ENCODE results near the gene ADAMTS13. TPM values are rescaled to one million over a fixed set of nuclear protein-coding genes. Genes with fewer than 3 reads are reported as not detected.

ADAMTS13 gene
- total RNA-seq, 4 donors from 2014 or later, result 4.4 to 13.2 (median 5.7) TPM

DNA sequence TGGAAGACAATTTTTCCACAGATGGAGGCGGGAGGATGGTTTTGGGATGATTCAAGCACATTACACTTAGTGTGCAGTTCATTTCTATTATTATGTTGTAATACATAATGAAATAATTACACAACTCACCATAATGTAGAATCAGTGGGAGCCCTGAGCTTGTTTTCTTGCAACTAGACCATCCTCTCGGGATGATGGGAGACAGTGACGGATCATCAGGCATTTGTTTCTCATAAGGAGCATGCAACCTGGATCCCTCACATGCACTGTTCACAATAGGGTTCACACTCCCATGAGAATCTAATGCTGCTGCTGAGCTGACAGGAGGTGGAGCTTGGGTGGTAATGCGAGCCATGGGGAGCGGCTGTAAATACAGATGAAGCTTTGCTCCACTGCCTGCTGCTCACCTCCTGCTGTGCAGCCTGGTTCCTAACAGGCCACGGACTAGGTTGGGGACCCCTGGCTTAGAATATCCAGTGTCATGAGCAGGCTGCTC lies 44.4 kb upstream of the ADAMTS13 start:
- H3K27me3 ChIP-seq, result no peaks in the 10 kb centered on the region
- no peak for DNase-seq
- H3K4me1 ChIP-seq, result peaks cover 4 to 26% (median 10%) of the 10 kb centered on the region in 4 donors
- no peak overlapping the region for H3K27ac ChIP-seq
- TF ChIP-seq, protein P1, sequence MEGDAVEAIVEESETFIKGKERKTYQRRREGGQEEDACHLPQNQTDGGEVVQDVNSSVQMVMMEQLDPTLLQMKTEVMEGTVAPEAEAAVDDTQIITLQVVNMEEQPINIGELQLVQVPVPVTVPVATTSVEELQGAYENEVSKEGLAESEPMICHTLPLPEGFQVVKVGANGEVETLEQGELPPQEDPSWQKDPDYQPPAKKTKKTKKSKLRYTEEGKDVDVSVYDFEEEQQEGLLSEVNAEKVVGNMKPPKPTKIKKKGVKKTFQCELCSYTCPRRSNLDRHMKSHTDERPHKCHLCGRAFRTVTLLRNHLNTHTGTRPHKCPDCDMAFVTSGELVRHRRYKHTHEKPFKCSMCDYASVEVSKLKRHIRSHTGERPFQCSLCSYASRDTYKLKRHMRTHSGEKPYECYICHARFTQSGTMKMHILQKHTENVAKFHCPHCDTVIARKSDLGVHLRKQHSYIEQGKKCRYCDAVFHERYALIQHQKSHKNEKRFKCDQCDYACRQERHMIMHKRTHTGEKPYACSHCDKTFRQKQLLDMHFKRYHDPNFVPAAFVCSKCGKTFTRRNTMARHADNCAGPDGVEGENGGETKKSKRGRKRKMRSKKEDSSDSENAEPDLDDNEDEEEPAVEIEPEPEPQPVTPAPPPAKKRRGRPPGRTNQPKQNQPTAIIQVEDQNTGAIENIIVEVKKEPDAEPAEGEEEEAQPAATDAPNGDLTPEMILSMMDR (IDR thresholded peaks at IDR 0.05), result no peak
- TF ChIP-seq POLR2A (IDR thresholded peaks at IDR 0.05), result no peak
- H3K36me3 ChIP-seq, result peaks cover 0 to 7% (median 0%) of the 10 kb centered on the region in 3 donors
- no peaks in the 10 kb centered on the region for H3K9me3 ChIP-seq
- no peak overlapping the region for H3K4me3 ChIP-seq

GRCh38 chr9:133378408-133378962 lies 43.7 kb upstream of the ADAMTS13 start:
- Histone ChIP-seq H3K9me3 (no peaks in the 10 kb centered on the region), H3K27ac (no peak overlapping the region), H3K36me3 (peaks cover 0 to under 1% (median 0%) of the 10 kb centered on the region in 3 donors), H3K27me3 (no peaks in the 10 kb centered on the region), H3K4me3 (no peak overlapping the region), H3K4me1 (peaks cover 0 to 18% (median 9%) of the 10 kb centered on the region in 4 donors)
- DNase-seq, result no peak
- TF ChIP-seq POLR2A (IDR thresholded peaks at IDR 0.05), result no peak
- TF ChIP-seq, protein P1 (IDR thresholded peaks at IDR 0.05), result no peak

DNA sequence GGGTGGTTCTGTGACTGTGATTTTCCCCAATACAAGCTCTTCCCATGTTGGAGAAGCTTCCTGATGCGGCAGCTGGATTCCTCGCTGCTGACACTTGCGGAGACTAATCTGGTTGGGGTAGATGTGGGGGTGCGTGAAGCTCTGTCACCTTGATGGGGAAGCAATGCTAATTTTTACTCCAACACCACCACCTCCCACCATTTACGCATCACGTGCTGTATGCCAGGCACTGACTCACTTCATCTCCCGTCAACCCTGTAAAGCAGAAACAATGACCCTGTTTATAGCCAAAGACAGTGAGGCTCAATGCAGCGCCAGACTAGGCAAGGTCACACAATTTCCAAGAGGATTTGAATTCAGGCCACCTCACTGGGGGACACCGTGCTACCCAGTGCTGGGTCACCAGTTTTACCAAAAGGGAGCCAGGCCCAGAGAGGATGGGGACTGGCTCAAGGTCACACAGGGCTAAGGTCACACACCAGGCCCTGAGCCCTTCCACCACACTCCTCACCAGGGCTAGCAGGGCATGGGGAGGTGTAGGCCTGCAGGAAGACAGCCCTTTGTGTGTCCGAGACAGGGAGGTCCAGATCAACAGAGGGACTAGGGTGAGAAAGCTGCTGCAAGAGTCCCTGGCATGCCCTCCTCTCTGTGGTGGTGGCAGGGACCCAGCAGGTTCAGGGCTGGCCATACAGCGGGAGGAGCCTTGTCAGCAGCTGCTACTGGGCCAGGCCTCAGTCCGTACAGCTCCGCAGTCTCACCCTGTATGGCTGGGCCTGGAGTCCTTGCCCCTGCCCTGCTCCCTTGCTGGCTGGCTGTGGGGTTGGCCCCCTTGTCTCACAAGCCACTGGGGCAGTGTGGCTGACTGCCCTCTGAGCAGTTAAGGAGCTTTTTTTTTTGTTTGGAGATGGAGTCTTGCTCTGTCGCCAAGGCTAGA lies 42.7 kb upstream of the ADAMTS13 start:
- TF ChIP-seq POLR2A (IDR thresholded peaks at IDR 0.05), result no peak
- TF ChIP-seq, protein P1 (IDR thresholded peaks at IDR 0.05), result no peak
- Histone ChIP-seq H3K4me3 (no peak overlapping the region), H3K36me3 (no peaks in the 10 kb centered on the region), H3K4me1 (peaks cover 0 to 12% (median 6%) of the 10 kb centered on the region in 4 donors), H3K27ac (no peak overlapping the region), H3K9me3 (no peaks in the 10 kb centered on the region), H3K27me3 (no peaks in the 10 kb centered on the region)
- no peak for DNase-seq

DNA sequence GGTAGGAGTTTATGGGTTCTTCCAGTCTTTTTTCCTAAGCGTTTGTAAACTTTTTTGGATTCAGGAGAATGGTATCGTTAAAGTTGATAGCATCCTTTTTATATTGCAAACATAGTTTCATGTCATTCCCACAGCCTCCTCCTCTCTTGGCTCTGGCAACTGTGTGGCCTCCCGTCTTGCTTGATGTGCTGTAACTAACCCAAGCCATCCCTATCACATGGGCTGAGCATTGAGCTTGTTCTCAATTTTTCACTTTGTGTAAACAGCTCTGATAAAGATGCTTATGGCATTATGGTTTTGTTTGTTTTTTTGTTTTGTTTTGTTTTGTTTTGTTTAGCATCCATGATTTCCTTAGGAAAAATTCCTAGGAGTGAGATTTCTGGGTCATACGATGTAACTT lies 41.4 kb upstream of the ADAMTS13 start:
- H3K4me1 ChIP-seq, result peaks cover 0 to 6% (median 2%) of the 10 kb centered on the region in 4 donors
- H3K9me3 ChIP-seq, result no peaks in the 10 kb centered on the region
- TF ChIP-seq, protein P1 (IDR thresholded peaks at IDR 0.05), result no peak
- TF ChIP-seq POLR2A (IDR thresholded peaks at IDR 0.05), result no peak
- no peak overlapping the region for H3K4me3 ChIP-seq
- no peak for DNase-seq
- H3K36me3 ChIP-seq, result no peaks in the 10 kb centered on the region
- H3K27ac ChIP-seq, result no peak overlapping the region
- H3K27me3 ChIP-seq, result no peaks in the 10 kb centered on the region

- DNase-seq, result no peak
- H3K4me3 ChIP-seq, result no peak overlapping the region
- no peaks in the 10 kb centered on the region for H3K9me3 ChIP-seq
- H3K27ac ChIP-seq, result no peak overlapping the region
- TF ChIP-seq, protein P1 (IDR thresholded peaks at IDR 0.05), result no peak
- no peak for TF ChIP-seq POLR2A (IDR thresholded peaks at IDR 0.05)
- no peaks in the 10 kb centered on the region for H3K36me3 ChIP-seq
- H3K27me3 ChIP-seq, result no peaks in the 10 kb centered on the region
- no peaks in the 10 kb centered on the region for H3K4me1 ChIP-seq
Measured at GRCh38 chr9:133382507-133383141, 39.5 kb upstream of the ADAMTS13 start.

Measured in Peyer's patch (tissue), 4 donors.